ENCODE measurements around the gene ZNF8. TPM values are rescaled to one million over a fixed set of nuclear protein-coding genes. Genes with fewer than 3 reads are reported as not detected.

Gene ZNF8
- total RNA-seq, 1 experiment from 2014 or later, result 6.4 TPM

- POLR2A ChIA-PET (ENCODE audit: unreplicated experiment), result no interaction called here
- no TSS peak for BruUV-seq (replicated peaks)
- no peak for DNase-seq
- no peak overlapping the region for H3K4me3 ChIP-seq
- no peak overlapping the region for H3K27ac ChIP-seq
- no peaks in the 10 kb centered on the region for H3K79me2 ChIP-seq (ENCODE audit: low read depth)
- no peaks in the 10 kb centered on the region for H3F3A ChIP-seq (ENCODE audit: insufficient read depth, low read depth)
- CTCF ChIA-PET, result no interaction called here
- H3K4me1 ChIP-seq (replicated peaks; ENCODE audit: insufficient read depth), result no peaks in the 10 kb centered on the region; the same call in 1 of the 2 replicates
- H3K9me2 ChIP-seq (ENCODE audit: insufficient read depth), result no peaks in the 10 kb centered on the region
- no peaks in the 10 kb centered on the region for H3K9me3 ChIP-seq (ENCODE audit: insufficient read depth, low read depth)
- TF ChIP-seq, protein P1, sequence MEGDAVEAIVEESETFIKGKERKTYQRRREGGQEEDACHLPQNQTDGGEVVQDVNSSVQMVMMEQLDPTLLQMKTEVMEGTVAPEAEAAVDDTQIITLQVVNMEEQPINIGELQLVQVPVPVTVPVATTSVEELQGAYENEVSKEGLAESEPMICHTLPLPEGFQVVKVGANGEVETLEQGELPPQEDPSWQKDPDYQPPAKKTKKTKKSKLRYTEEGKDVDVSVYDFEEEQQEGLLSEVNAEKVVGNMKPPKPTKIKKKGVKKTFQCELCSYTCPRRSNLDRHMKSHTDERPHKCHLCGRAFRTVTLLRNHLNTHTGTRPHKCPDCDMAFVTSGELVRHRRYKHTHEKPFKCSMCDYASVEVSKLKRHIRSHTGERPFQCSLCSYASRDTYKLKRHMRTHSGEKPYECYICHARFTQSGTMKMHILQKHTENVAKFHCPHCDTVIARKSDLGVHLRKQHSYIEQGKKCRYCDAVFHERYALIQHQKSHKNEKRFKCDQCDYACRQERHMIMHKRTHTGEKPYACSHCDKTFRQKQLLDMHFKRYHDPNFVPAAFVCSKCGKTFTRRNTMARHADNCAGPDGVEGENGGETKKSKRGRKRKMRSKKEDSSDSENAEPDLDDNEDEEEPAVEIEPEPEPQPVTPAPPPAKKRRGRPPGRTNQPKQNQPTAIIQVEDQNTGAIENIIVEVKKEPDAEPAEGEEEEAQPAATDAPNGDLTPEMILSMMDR (conservative IDR thresholded peaks at IDR 0.05), result no peak
- TF ChIP-seq EZH2 (IDR thresholded peaks at IDR 0.05; ENCODE audit: low read depth), result no peak
- H3K27me3 ChIP-seq (ENCODE audit: insufficient read depth, low read depth), result no peaks in the 10 kb centered on the region
- H4K20me1 ChIP-seq (ENCODE audit: insufficient read depth), result no peaks in the 10 kb centered on the region
- H3K4me2 ChIP-seq, result no peak overlapping the region
- intact Hi-C loops (cut with micrococcal nuclease; ENCODE audit: unreplicated experiment), result no loop called here
- no peaks in the 10 kb centered on the region for H3K36me3 ChIP-seq (ENCODE audit: low read depth)
- H2AFZ ChIP-seq, result no peak overlapping the region
Measured at GRCh38 chr19:58334691-58335249, 56.0 kb downstream of the ZNF8 start.

DNA sequence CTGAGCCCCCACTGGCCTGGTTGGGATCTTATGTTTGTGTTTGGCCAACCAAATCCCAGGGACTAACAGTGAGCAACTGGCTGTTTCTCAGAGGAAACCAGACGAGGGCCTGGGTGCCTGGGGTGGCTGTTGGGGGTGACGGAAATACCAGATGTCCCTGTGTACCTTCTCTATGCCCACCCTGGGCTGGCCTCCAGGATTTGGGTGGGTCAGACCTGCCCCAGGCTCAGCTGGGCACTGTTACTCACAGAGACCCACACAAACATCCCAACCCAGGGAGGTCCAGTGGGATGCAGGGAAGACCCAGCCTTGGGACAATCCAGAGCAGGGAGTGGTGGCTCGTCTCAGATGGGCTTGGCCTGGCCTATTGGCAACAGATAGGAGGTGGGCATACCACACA, 56.9 kb downstream of the ZNF8 start:
- CTCF ChIA-PET, result no interaction called here
- BruUV-seq (replicated peaks), result no TSS peak
- intact Hi-C loops (cut with micrococcal nuclease; ENCODE audit: unreplicated experiment), result no loop called here

GRCh38 chr19:58336216-58336615, 57.5 kb downstream of the ZNF8 start:
- ChIA-PET POLR2A (ENCODE audit: unreplicated experiment) (no interaction called here), CTCF (no interaction called here)
- H3K9me3 ChIP-seq (ENCODE audit: insufficient read depth, low read depth), result no peaks in the 10 kb centered on the region
- H4K20me1 ChIP-seq (ENCODE audit: insufficient read depth), result no peaks in the 10 kb centered on the region
- H3K9me2 ChIP-seq (ENCODE audit: insufficient read depth), result no peaks in the 10 kb centered on the region
- TF ChIP-seq, protein P1 (conservative IDR thresholded peaks at IDR 0.05), result no peak
- TF ChIP-seq EZH2 (IDR thresholded peaks at IDR 0.05; ENCODE audit: low read depth), result no peak
- H2AFZ ChIP-seq, result no peak overlapping the region
- H3K27me3 ChIP-seq (ENCODE audit: insufficient read depth, low read depth), result no peaks in the 10 kb centered on the region
- intact Hi-C loops (cut with micrococcal nuclease; ENCODE audit: unreplicated experiment), result no loop called here
- no peaks in the 10 kb centered on the region for H3K79me2 ChIP-seq (ENCODE audit: low read depth)
- no peak overlapping the region for H3K4me3 ChIP-seq
- BruUV-seq (replicated peaks), result no TSS peak
- H3K4me1 ChIP-seq (replicated peaks; ENCODE audit: insufficient read depth), result no peaks in the 10 kb centered on the region
- no peaks in the 10 kb centered on the region for H3F3A ChIP-seq (ENCODE audit: insufficient read depth, low read depth)
- DNase-seq, result no peak
- no peak overlapping the region for H3K4me2 ChIP-seq
- H3K36me3 ChIP-seq (ENCODE audit: low read depth), result no peaks in the 10 kb centered on the region
- no peak overlapping the region for H3K27ac ChIP-seq

More for the DNA sequence above, 56.9 kb downstream of the ZNF8 start:
- no peak overlapping the region for H2AFZ ChIP-seq
- H3F3A ChIP-seq (ENCODE audit: insufficient read depth, low read depth), result no peaks in the 10 kb centered on the region
- no peak overlapping the region for H3K4me3 ChIP-seq
- H3K27me3 ChIP-seq (ENCODE audit: insufficient read depth, low read depth), result no peaks in the 10 kb centered on the region
- no peaks in the 10 kb centered on the region for H3K36me3 ChIP-seq (ENCODE audit: low read depth)
- H3K9me2 ChIP-seq (ENCODE audit: insufficient read depth), result no peaks in the 10 kb centered on the region
- no peak for DNase-seq
- no peaks in the 10 kb centered on the region; the same call in 1 of the 2 replicates for H3K4me1 ChIP-seq (replicated peaks; ENCODE audit: insufficient read depth)
- no peaks in the 10 kb centered on the region for H4K20me1 ChIP-seq (ENCODE audit: insufficient read depth)
- H3K9me3 ChIP-seq (ENCODE audit: insufficient read depth, low read depth), result no peaks in the 10 kb centered on the region
- H3K4me2 ChIP-seq, result no peak overlapping the region
- H3K27ac ChIP-seq, result no peak overlapping the region
- H3K79me2 ChIP-seq (ENCODE audit: low read depth), result no peaks in the 10 kb centered on the region
- POLR2A ChIA-PET (ENCODE audit: unreplicated experiment), result no interaction called here
- TF ChIP-seq, protein P1 (conservative IDR thresholded peaks at IDR 0.05), result no peak
- no peak for TF ChIP-seq EZH2 (IDR thresholded peaks at IDR 0.05; ENCODE audit: low read depth)

All from PC-9 (cell line).